ENCODE measurements around the gene MEGF8. TPM values are rescaled to one million over a fixed set of nuclear protein-coding genes. Genes with fewer than 3 reads are reported as not detected.

MEGF8 gene
- total and polyA plus RNA-seq, 7 donors, result 3.3 to 21.1 (median 8.1) TPM

- H3K27ac ChIP-seq, result peak overlapping the region; percentile 91
- H3K9me3 ChIP-seq, result no peaks in the 10 kb centered on the region
- intact Hi-C loops (cut with DNase I), result no loop called here
- WGBS, 3 donors, result 0 to 5% (median 1%) methylated on average over 4 to 72 of the region's 76 CpGs
- peaks cover 50% of the 10 kb centered on the region for H3K4me1 ChIP-seq
- H3K4me3 ChIP-seq, result peak overlapping the region; percentile 66
- no peaks in the 10 kb centered on the region for H3K27me3 ChIP-seq (ENCODE audit: insufficient read depth in 3 of 3, low read length in 2 of 3)
- TF ChIP-seq, protein P1, sequence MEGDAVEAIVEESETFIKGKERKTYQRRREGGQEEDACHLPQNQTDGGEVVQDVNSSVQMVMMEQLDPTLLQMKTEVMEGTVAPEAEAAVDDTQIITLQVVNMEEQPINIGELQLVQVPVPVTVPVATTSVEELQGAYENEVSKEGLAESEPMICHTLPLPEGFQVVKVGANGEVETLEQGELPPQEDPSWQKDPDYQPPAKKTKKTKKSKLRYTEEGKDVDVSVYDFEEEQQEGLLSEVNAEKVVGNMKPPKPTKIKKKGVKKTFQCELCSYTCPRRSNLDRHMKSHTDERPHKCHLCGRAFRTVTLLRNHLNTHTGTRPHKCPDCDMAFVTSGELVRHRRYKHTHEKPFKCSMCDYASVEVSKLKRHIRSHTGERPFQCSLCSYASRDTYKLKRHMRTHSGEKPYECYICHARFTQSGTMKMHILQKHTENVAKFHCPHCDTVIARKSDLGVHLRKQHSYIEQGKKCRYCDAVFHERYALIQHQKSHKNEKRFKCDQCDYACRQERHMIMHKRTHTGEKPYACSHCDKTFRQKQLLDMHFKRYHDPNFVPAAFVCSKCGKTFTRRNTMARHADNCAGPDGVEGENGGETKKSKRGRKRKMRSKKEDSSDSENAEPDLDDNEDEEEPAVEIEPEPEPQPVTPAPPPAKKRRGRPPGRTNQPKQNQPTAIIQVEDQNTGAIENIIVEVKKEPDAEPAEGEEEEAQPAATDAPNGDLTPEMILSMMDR (IDR thresholded peaks at IDR 0.05), result no peak
- peak; percentile 46 to 57 (median 50) for ATAC-seq
- peak; percentile 86 to 93 for DNase-seq
- H3K36me3 ChIP-seq (ENCODE audit: insufficient read depth in 1 of 2, low read depth in 1 of 2), result peaks cover 4 to 24% of the 10 kb centered on the region in 2 donors
Observed at GRCh38 chr19:42284066-42284501, 41.4 kb upstream of the MEGF8 start.

- TF ChIP-seq, protein P1 (IDR thresholded peaks at IDR 0.05), result no peak
- peaks cover 4 to 31% of the 10 kb centered on the region in 2 donors for H3K36me3 ChIP-seq (ENCODE audit: insufficient read depth in 1 of 2, low read depth in 1 of 2)
- DNase-seq (peak in 1 of 2 donors; percentile 62), ATAC-seq (no peak)
- WGBS, 3 donors, result 4 to 11% (median 4%) methylated on average over 27 to 41 of the region's 41 CpGs
- H3K4me3 ChIP-seq, result peak overlapping the region; percentile 68
- no peaks in the 10 kb centered on the region for H3K27me3 ChIP-seq (ENCODE audit: insufficient read depth in 3 of 3, low read length in 2 of 3)
- H3K9me3 ChIP-seq, result no peaks in the 10 kb centered on the region
- H3K4me1 ChIP-seq, result peaks cover 44% of the 10 kb centered on the region
- peak overlapping the region; percentile 52 for H3K27ac ChIP-seq
- intact Hi-C loops (cut with DNase I), result no loop called here
Observed at GRCh38 chr19:42284591-42285341, 40.7 kb upstream of the MEGF8 start.

GRCh38 chr19:42285541-42285941 is 39.9 kb upstream of the MEGF8 start:
- no peak for DNase-seq
- WGBS, 3 donors, result 24 to 27% (median 26%) methylated on average over 3 to 5 of the region's 5 CpGs
- no peak for ATAC-seq
- Histone ChIP-seq H3K27ac (peak overlapping the region; percentile 23), H3K4me3 (peak overlapping the region; percentile 68), H3K4me1 (peaks cover 44% of the 10 kb centered on the region), H3K27me3 (ENCODE audit: insufficient read depth in 3 of 3, low read length in 2 of 3) (no peaks in the 10 kb centered on the region), H3K36me3 (ENCODE audit: insufficient read depth in 1 of 2, low read depth in 1 of 2) (peaks cover 7 to 39% of the 10 kb centered on the region in 2 donors), H3K9me3 (no peaks in the 10 kb centered on the region)
- intact Hi-C loops (cut with DNase I), result no loop called here
- TF ChIP-seq, protein P1 (IDR thresholded peaks at IDR 0.05), result no peak

DNA sequence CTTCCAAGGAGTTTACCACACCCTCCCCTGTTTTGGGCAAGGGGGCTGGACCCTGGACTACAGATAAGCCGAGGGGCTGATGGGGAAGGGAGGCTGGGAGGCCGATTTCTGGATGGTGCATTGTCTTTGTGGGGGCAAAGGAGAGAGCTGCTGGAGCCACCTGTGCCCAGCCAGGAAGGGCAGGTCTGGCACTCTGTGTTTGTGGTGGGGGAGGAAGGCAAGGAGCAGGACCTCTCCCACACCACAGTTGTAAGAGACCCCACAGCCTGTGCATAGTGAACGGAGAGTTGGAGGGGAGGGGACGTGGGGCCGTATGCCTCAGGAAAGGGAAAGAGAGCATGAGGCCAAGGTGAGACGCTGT is 39.5 kb upstream of the MEGF8 start:
- Histone ChIP-seq H3K27ac (peak overlapping the region; percentile 23), H3K4me1 (peaks cover 43% of the 10 kb centered on the region), H3K9me3 (no peaks in the 10 kb centered on the region), H3K27me3 (ENCODE audit: insufficient read depth in 3 of 3, low read length in 2 of 3) (no peaks in the 10 kb centered on the region), H3K4me3 (peak overlapping the region; percentile 68), H3K36me3 (ENCODE audit: insufficient read depth in 1 of 2, low read depth in 1 of 2) (peaks cover 8 to 43% of the 10 kb centered on the region in 2 donors)
- WGBS, 3 donors, result 45 to 54% (median 51%) methylated on average over 4 to 6 of the region's 6 CpGs
- TF ChIP-seq, protein P1 (IDR thresholded peaks at IDR 0.05), result no peak
- no peak for ATAC-seq
- intact Hi-C loops (cut with DNase I), result no loop called here
- peak in 1 of 2 donors; percentile 51 for DNase-seq

Measured in psoas muscle (tissue), 8 donors.